Frontal cortex (tissue), 4 donors: ENCODE results near the gene FGGY. TPM values are rescaled to one million over a fixed set of nuclear protein-coding genes. Genes with fewer than 3 reads are reported as not detected.
"Not testable (repeated sequence)": the region's sequence is repeated elsewhere in the genome, so short reads cannot be mapped to it uniquely, and the experiment has no call there.

Experiments
- DNase-seq, 2 donors: peaks; one replicate each; pipeline ENCODE4 v3.0.0; 2012; ENCODE audit warnings: low spot score in 2 of 2
- FAIRE-seq: peaks from 2 replicates; lab custom pipeline; 2012; peaks lifted over from hg19 to GRCh38; lab: Jason Lieb, UNC
- total RNA-seq: library from RNA; depleted of rRNA; stranded (reverse); fragments of >200 nt; gene quantifications from one replicate; pipeline ENCODE4 v1.2.3, GENCODE V29; 2014
- donor health status: control.
- donor health status: control.
- donor health status: control.

The FGGY gene
- total RNA-seq, 1 donor from 2014 or later = 27.3 TPM

- FAIRE-seq (no peak), DNase-seq (no peak)
Observed at GRCh38 chr1:59592924-59593323, 296.0 kb downstream of the FGGY start.

- FAIRE-seq (no peak), DNase-seq (no peak)
Observed at GRCh38 chr1:59593798-59594790, 297.2 kb downstream of the FGGY start.

GRCh38 chr1:59595774-59596173, 298.9 kb downstream of the FGGY start:
- DNase-seq (no peak), FAIRE-seq (no peak)

GRCh38 chr1:59596432-59596831, 299.5 kb downstream of the FGGY start:
- no peak for DNase-seq
- FAIRE-seq = no peak

GRCh38 chr1:59596956-59597355, 300.1 kb downstream of the FGGY start:
- FAIRE-seq (no peak), DNase-seq (no peak)

GRCh38 chr1:59597420-59598119, 300.7 kb downstream of the FGGY start:
- FAIRE-seq (no peak), DNase-seq (no peak)

- FAIRE-seq (no peak), DNase-seq (no peak)
Observed at GRCh38 chr1:59598120-59598440, 301.2 kb downstream of the FGGY start.

- DNase-seq = no peak
Observed at GRCh38 chr1:59601041-59601441, 304.1 kb downstream of the FGGY start.

GRCh38 chr1:59601811-59602210, 304.9 kb downstream of the FGGY start:
- DNase-seq (no peak), FAIRE-seq (no peak)

More at GRCh38 chr1:59601041-59601441, 304.1 kb downstream of the FGGY start:
- no peak for FAIRE-seq

- DNase-seq (no peak), FAIRE-seq (no peak)
Observed at GRCh38 chr1:59604191-59604590, 307.3 kb downstream of the FGGY start.

GRCh38 chr1:59605184-59605583, 308.3 kb downstream of the FGGY start:
- no peak for DNase-seq
- no peak for FAIRE-seq

GRCh38 chr1:59605761-59606160, 308.9 kb downstream of the FGGY start:
- DNase-seq = no peak
- no peak for FAIRE-seq

- FAIRE-seq (no peak), DNase-seq (no peak)
Observed at GRCh38 chr1:59609245-59609644, 312.4 kb downstream of the FGGY start.

GRCh38 chr1:59610499-59610898, 313.6 kb downstream of the FGGY start:
- not testable (repeated sequence) for DNase-seq, FAIRE-seq

GRCh38 chr1:59617434-59617833, 320.5 kb downstream of the FGGY start:
- FAIRE-seq (no peak), DNase-seq (no peak)

- FAIRE-seq (no peak), DNase-seq (no peak)
Observed at GRCh38 chr1:59619557-59619956, 322.7 kb downstream of the FGGY start.

- FAIRE-seq (no peak), DNase-seq (no peak)
Observed at GRCh38 chr1:59625384-59625783, 328.5 kb downstream of the FGGY start.

- no peak for DNase-seq
- no peak for FAIRE-seq
Observed at GRCh38 chr1:59631561-59632255, 334.8 kb downstream of the FGGY start.

- FAIRE-seq (no peak), DNase-seq (no peak)
Observed at GRCh38 chr1:59635097-59635496, 338.2 kb downstream of the FGGY start.

GRCh38 chr1:59638231-59638711, 341.4 kb downstream of the FGGY start:
- no peak for FAIRE-seq
- DNase-seq = no peak
